Renal pelvis (tissue), 4 donors: Measurements from ENCODE around the gene UCP2. TPM values are rescaled to one million over a fixed set of nuclear protein-coding genes. Genes with fewer than 3 reads are reported as not detected.
"Not testable (repeated sequence)": the region's sequence is repeated elsewhere in the genome, so short reads cannot be mapped to it uniquely, and the experiment has no call there.

Experiments used
- DNase-seq: peaks from one replicate; pipeline ENCODE4 v3.0.0-alpha.2; 2013
- polyA plus RNA-seq, 3 donors: library from polyadenylated mRNA; unstranded; fragments of 120-200 nt; gene quantifications; one replicate each; pipeline ENCODE4 v1.2.1, GENCODE V29; 2013; ENCODE audit not compliant: insufficient read length in 3 of 3

UCP2 gene
- polyA plus RNA-seq, 3 donors: 63.6 to 82.9 (median 75.3) TPM

DNA sequence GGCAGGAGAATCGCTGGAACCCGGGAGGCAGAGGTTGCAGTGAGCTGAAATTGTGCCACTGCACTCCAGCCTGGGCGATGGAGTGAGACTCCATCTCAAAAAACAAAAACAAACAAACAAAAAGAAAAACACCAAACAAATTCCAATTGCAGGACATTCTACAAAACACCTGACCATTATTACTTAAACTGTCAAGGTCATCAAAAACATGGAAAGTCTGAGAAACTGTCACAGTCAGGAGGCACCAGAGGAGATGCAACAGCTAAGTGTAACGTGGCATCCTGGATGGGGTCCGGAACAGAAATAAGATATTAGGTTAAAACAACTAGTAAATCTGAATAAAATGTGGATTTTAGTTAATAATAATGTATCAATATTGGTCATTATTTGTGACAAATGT is 32.7 kb downstream of the UCP2 start:
- DNase-seq: no peak

DNA sequence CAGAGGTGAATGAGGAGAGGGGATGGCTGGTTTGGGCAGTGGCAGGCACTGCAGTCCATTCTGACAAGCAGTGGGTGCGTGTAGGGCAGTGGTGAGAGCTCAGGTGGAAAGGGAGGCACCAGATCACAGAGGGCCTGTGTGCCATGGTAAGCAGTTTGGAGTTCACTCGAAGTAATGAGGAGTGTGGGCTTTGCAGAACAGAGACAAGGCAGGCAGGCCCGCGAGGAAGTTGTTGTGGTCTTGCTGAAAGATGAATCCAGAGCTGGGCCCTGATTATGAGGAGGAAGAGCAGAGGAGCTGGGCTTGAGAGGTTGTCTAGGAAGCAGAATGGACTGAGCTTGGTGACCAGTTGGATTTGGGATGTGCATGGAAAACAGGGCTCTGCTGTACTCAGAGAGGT is 33.4 kb downstream of the UCP2 start:
- no peak for DNase-seq

DNA sequence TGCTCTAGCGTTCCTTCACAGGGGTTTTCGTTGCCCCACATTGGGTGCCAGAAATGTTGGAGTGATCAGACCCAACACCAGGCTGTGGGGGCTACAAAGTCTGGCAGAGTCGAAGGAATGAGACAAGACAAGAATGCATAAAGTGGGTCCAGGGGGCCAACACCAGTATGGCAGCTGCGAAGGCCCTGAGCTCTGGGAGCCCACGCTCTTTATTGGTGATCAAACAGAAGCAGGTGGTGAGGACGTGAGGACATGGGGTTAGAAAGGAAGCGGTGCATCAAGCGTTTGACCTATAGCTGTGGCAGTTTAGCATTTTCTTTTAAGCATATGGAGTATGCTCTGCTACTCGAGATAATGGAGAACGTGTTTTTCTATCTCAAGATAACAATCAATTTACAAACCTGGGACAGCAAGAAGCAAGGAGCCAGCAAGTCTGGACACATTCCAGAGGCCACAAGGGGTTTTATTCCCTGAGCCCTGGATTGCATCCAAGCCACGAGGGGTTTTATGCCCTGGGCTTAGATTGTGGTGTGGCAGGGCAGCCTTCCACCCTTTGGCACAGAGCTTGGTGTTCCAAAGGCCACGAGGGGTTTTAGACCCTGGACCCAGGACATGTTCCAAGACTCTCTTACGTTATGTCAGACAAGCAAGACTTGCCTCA is 35.7 kb downstream of the UCP2 start:
- DNase-seq: no peak

DNA sequence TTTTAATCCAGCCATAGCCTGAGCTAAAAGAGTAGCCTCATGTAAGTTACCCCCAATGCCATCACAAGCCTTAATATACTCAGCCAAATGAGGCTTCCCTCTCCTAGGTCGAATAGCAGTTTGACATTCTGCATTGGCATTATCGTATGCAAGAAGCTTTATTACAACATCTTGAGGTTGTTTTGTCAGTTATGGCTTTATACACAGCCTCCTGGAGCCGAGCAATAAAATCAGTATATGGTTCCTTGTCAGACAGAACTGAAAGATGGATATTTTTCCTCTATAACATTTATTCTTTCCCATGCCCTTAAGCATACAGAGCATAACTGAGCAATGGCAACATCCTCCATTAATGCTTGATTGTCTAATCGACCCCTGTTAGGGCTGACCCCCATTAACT is 37.2 kb downstream of the UCP2 start:
- DNase-seq: no peak

DNA sequence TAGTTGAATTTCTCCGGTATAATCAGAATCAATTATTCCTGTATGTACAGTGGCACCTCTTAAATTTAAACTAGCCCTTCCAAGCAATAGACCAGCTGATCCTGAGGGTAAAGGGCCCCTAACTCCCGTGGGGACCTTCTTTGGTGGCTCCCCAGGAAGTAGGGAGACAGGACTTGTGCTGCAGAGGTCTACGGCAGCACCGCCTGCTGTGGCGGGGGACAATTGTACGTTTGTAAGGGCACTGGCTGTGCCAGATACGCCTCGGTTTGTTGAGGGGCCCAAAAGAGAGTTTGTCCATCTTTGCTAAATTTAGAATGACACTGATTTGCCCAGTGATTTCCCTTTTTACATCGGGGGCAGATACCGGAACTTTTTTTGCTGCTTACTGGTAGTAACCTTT is 37.7 kb downstream of the UCP2 start:
- no peak for DNase-seq

DNA sequence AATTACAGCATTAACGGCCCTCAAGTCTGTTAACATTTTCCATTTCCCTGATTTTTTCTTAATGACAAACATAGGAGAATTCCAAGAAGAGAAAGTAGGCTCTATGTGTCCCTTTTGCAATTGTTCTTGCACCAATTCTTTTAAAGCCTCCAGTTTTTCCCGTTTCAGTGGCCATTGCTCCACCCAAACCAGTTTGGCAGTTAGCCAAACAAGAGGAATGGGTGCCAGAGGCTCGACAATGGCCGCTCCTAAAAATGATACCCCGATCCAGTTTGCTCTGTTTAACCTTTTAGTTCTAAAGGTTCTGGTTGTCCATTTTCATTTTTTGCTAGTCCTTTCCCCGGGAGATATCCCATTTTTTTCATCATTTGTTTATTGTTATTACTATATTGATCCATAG is 38.6 kb downstream of the UCP2 start:
- no peak for DNase-seq

DNA sequence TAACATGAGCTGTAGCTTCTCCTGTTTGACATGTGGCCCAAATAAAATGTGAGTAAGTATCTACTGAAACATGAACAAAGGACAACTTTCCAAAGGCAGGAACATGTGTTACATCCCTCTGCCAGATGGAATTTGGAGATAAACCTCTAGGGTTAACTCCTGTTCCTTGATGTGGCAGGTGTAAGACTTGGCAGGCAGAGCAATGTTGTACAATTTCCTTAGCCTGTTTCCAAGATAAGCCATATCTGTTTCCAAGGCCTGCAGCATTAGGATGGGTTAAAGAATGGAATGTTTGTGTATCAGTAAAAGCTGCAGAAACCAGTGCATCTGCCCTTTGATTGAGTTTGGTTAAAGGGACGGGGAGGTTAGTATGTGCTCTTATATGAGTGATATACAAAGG is 40.6 kb downstream of the UCP2 start:
- DNase-seq: no peak

DNA sequence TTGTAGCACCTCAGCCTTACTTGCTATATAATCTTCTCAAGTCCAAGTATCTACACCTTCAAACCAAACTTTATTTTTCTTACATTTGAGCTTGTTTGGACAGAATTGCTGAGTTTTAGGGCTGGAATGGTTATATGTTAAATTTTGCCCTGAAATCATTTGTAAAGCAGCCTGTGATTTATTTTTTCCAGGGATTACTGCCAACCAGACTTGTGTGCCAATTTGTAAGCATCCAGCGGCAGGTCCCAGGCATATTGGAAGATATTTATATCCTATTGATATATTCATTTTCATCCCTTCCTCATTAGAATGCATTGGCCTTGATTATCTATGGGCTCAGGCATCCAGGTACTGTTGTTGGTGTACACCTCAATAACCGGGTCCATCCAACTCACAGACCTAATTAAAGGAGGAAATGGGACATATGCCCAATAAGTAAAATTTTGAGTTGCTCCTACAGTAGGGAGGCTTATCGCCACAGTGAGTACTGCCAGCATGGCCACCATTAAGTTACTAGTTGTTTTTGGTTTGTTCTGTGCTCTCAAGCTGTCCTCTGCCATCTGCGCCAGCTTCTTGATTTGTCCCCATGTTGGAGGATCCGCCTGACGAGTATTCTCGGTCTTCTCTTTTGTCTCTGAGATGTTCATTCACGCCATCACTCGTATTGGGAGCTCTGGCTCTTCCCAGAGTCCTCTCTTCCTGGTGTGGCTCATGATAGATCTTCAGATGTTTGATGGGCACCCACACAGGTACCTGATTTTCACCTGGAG is 41.7 kb downstream of the UCP2 start:
- DNase-seq: no peak

DNA sequence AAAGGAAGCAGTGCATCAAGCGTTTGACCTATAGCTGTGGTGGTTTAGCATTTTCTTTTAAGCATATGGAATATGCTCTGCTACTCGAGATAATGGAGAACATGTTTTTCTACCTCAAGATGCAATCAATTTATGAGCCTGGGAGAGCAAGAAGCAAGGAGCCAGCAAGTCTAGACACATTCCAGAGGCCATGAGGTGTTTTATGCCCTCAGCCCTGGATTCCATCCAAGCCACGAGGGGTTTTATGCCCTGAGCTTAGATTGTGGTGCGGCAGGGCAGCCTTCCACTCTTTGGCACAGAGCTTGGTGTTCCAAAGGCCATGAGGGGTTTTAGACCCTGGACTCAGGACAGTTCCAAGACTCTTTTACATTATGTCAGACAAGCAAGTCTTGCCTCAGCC is 43.5 kb downstream of the UCP2 start:
- DNase-seq: no peak

DNA sequence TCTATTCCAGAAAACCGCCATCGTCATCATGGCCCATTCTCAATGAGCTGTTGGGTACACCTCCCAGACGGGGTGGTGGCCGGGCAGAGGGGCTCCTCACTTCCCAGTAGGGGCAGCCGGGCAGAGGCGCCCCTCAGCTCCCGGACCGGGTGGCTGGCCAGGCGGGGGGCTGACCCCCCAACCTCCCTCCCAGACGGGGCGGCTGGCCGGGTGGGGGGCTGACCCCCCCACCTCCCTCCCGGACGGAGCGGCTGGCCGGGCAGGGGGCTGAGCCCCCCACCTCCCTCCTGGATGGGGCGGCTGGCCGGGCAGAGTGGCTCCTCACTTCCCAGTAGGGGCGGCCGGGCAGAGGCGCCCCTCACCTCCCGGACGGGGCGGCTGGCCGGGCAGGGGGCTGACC is 46.6 kb downstream of the UCP2 start:
- DNase-seq: not testable (repeated sequence)

DNA sequence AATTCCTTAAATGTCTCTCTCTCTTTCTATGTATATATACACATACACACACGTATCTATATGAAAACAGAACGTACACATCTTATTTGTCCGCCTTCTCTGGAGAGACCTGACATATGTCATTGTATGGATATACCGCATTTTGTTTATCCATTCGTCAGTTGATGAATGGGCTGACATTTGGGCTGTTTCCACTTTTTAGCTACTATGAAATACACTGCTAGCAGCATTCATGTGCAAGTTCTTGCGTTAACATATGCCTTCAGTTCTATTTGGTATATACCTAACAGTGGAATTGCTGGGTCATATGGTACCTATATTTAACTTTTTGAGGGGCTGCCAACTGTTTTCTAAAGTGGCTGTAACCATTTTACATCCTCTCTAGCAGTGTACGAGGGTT is 49.9 kb downstream of the UCP2 start:
- DNase-seq: no peak

DNA sequence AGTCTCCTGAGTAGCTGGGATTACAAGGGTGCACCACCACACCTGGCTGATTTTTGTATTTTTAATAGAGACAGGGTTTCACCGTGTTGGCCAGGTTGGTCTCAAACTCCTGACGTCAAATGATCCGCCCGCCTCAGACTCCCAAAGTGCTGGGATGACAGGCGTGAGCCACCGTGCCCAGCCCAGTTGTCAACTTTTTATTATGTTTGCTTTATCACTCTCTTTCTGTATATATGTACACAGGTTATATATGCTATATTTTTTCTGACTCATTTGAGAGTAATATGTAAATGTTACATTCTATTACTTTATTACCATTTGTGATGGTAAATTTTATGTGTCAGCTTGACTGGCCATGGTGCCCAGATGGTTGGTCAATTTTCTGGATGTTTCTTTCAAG is 50.7 kb downstream of the UCP2 start:
- no peak for DNase-seq

DNA sequence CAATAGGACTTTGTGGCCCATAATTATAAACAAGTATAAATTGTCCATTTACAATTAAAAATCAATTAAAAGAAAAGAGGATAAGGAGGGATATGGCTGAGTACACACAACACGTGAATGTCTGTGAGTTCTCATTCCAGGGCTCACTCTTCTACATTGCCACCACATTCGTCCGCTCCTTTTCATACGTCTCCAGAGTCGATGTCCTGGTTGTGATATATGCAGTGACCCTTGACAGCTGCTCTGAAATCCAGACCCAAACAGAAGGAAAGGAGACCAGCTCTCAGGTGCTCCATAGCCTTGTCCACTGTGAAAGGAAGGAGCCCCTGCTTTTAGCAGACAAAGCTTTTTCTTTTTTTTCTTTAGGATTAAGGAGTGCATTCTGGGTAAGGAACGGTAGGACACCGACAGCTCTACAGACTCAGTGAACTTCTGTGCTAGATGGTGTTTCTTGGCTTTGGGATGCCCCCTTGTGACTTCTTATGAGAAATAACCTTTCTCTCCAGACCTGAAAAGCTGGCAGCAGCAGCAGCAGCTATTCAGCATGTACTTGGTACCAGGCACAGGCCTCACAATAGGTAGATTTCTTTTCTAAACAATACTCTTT is 51.5 kb downstream of the UCP2 start:
- DNase-seq: peak; percentile 15

DNA sequence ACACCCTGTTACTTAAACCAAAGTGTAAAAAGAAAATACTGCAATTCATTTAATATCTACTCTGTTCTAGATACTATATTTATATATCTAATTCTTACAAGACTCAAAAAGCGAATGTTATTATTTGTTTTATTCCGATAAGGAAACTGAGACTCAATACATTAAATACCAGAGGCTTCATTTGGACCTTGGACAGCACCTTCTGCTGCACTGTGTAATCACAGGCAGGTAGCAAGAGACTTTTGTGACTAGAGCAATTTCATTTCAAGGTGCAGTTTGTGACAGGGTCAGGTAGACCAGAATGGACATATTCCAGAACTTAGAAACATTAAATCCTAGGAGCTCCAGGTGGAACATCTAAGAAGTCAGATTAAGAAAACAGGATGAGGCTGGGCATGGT is 53.3 kb downstream of the UCP2 start:
- no peak for DNase-seq

Other genes starting within 250 kb of the UCP2 start
- gene RAB6A, start 221.8 kb downstream of the UCP2 start, polyA plus RNA-seq: 100 to 1,000 TPM in 2 of 3 donors, 10 to 100 TPM in 1; 99.4 to 110 (median 108) TPM
- gene MRPL48, start 195.0 kb downstream of the UCP2 start, polyA plus RNA-seq: 10 to 100 TPM; 53.3 to 69.9 (median 59.6) TPM
- gene COA4, start 106.0 kb downstream of the UCP2 start, polyA plus RNA-seq: 10 to 100 TPM; 75.1 to 79.1 (median 78.8) TPM
- gene PAAF1, start 105.8 kb downstream of the UCP2 start, polyA plus RNA-seq: 10 to 100 TPM; 31.1 to 41.1 (median 33.7) TPM
- gene DNAJB13, start 31.8 kb downstream of the UCP2 start, polyA plus RNA-seq: 1 to 10 TPM; 5.4 to 7.3 (median 5.7) TPM
- gene UCP3, start 26.2 kb upstream of the UCP2 start, polyA plus RNA-seq: 1 to 10 TPM; 1.6 to 5.9 (median 5.4) TPM
- 10 to 100 TPM; 21.2 to 26.8 (median 25.7) TPM for gene C2CD3, start 188.2 kb upstream of the UCP2 start, polyA plus RNA-seq
- gene PPME1, start 188.4 kb upstream of the UCP2 start, polyA plus RNA-seq: 10 to 100 TPM; 40.2 to 43.1 (median 41.1) TPM